C4-2B (cell line): Measurements from ENCODE around the gene KAT6B.

Experiments
- H3K27ac ChIP-seq: fragments of 450-650 bp; 2 replicates; pipeline ENCODE4 v1.5.1; 2017
- ZFX ChIP-seq: fragments of 450-650 bp; IDR thresholded peaks from 2 replicates; pipeline ENCODE4 v1.6.1; 2017
- TF ChIP-seq, protein P1 (sequence below): fragments of 450-650 bp; conservative IDR thresholded peaks from 2 replicates; pipeline ENCODE4 v1.5.1; 2017; ENCODE audit warnings: mild to moderate bottlenecking

KAT6B gene

DNA sequence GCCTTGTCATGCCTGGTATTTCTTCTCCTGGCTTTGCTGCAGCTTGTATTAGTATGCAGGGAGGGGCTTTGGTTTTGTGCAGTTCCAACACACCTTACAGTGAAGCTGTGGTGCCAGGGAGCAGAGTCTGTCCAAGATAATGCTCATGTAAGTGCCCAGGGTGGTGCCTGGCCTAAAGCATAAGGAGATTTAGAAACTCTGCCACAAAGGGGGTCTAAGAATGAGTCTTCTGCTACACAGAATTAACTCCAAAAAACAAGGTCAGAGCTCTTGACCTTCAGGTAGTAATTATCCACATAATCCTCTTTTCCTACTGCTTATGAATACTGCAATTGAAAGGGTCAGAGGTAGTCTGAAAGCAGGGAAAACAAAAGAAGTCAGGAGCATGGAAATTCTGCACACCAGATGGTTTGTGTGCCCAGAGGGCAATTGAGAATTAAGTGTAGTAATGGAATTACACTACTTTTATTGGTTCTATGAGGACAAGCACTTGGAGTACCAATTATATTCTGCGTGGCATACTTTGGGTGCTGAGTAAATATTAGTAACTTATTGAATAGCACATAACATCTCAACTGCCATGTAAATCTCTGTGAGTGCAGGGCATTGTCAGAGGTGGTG is 121.5 kb downstream of the KAT6B start:
- TF ChIP-seq ZFX, result no peak
- TF ChIP-seq, protein P1, sequence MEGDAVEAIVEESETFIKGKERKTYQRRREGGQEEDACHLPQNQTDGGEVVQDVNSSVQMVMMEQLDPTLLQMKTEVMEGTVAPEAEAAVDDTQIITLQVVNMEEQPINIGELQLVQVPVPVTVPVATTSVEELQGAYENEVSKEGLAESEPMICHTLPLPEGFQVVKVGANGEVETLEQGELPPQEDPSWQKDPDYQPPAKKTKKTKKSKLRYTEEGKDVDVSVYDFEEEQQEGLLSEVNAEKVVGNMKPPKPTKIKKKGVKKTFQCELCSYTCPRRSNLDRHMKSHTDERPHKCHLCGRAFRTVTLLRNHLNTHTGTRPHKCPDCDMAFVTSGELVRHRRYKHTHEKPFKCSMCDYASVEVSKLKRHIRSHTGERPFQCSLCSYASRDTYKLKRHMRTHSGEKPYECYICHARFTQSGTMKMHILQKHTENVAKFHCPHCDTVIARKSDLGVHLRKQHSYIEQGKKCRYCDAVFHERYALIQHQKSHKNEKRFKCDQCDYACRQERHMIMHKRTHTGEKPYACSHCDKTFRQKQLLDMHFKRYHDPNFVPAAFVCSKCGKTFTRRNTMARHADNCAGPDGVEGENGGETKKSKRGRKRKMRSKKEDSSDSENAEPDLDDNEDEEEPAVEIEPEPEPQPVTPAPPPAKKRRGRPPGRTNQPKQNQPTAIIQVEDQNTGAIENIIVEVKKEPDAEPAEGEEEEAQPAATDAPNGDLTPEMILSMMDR, result no peak
- H3K27ac ChIP-seq, result peak overlapping the region; percentile 71; the same call in 1 of the 2 replicates

DNA sequence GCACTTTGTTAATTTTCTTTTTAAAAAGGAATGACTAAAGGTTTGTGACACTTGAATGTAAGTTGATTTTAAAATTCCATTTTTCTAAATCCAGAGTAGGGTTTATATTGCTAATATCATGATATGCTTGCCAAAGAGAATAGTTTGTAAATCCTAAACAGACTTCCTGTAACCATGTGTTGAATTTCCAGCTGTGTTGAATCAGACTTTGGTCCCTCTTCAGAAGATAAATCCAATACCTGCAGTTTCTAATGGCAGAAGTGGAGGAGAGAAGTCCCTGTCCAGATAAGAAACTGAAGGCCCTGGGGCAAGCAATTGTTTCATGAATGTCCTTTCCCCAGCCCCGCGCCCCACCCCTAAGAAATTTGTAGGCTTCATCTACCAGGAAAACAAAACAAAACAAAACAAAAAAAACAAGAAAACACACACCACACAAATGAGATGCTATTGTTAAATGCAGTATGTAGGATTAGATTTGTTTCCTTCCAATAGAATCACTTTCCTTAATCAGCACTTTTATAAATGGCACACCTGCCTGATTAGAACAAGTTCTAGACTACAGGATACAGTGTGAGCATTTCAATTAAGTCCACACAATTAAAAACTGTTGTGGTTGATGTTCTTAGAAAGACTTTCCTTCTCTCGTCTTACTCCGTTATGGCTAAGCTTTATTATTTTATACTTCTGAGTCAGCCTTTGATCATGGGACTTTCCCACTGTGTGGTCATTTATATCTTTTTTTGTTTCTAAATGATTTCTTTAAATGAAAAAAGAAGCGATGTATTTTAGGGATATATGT is 122.8 kb downstream of the KAT6B start:
- H3K27ac ChIP-seq, result no peak overlapping the region
- TF ChIP-seq, protein P1, result no peak
- TF ChIP-seq ZFX, result no peak

DNA sequence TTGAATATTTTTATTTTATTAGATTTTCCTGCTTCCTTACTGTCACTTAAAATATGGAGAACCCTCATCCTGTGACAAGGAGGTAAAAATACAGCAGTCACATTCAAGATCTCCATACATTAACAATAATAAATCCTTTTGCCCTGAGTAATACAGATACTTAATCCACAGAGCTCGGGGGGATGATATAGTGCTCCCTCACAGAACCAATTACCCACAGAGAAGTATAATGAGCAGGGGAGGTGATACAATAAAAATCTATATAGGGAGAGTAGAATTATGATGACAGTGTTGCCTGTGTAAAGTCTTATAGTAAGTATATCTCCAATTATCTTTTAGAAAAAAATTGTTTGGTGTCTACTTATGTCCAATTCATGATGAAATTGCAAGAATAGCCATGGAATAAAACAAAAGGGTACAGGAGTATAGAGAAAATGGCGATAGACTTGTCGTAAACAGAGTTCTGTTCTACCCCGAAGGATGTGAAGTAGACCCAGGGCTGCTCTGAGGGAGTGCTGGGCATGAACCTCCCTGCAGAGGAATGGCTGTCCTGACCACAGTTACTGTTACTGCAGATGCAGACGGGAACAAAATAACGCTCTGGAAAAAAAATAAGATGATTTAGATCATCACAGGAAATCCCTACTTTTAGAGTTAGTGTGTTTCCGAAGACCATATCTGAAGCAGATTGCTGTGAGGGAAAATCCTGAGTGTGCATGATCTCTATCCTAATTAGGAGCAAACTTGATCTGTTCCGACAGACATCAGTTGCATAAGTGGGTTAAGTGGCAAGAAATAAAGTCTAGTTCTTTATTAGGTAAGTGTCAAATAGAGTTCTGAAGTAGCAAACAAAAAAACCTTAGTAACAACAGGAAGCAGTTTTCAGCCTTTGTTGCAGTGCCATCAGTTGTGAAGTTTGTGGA is 123.7 kb downstream of the KAT6B start:
- H3K27ac ChIP-seq, result no peak overlapping the region
- TF ChIP-seq, protein P1, result no peak
- TF ChIP-seq ZFX, result no peak

DNA sequence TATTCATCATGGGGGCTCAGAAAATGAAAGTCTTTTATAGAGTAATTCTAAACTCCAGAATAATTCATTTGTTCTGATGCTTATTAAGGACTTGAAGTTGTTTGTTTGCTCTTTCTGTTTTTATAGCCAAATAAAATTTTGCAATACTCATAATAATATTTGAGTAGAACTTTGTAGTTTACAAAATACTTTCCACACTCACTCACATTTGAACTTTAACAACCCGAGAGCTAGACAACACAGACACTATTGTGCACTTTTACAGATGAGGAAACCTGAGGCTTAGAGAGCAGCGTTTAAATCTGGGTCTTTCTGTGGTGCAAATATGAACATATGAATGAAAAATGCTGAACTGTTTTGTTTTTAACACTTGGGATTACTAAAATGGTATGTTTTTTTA is 126.8 kb downstream of the KAT6B start:
- TF ChIP-seq, protein P1, result no peak
- TF ChIP-seq ZFX, result no peak
- peak overlapping the region; percentile 74; the same call in 1 of the 2 replicates for H3K27ac ChIP-seq

DNA sequence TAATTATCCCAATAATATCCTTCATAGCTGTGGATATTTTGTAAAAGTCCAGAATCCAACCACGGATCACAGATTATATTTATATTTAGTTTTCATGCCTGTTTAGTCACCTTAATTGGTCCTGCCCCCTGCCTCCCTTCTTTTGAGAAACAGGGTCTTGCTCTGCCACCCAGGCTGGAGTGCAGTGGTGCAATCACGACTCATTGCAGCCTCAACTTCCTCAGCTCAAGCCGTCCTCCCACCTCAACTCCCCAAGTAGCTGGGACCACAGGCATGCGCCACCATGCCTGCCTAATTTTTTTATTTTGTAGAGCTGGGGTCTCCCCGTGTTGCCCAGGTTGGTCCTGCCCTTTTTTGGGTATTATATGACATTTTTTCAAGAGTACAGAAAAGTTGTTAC is 129.4 kb downstream of the KAT6B start:
- no peak for TF ChIP-seq ZFX
- TF ChIP-seq, protein P1, result no peak
- no peak overlapping the region for H3K27ac ChIP-seq

DNA sequence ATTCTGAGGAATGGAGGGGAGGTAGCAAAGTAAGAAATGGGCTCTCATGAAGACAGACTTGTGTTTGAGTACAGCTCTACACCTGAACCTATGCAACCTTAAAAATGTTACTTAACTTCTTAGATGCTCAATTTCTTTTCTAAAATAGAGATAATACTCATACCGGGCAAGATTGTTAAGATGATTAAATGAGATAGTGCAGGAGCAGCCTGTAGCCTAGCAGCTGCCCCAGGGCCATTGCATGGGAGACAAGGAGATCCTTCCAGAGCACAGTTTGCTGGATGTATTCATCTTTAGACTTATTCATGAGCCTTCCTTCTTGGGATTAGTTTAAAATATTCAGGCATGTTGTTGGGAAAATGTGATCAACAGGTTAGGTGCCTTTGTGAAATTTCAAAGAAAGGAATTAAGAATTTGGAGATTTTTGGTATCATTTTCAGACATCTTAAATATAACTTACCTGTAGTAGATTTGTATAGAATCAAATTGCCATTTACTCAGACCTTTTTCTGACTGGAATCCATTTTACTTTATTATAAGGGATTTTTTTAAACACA is 130.2 kb downstream of the KAT6B start:
- no peak for TF ChIP-seq ZFX
- TF ChIP-seq, protein P1, result no peak
- no peak overlapping the region for H3K27ac ChIP-seq
